ENCODE measurements around the gene FAM47E. TPM values are rescaled to one million over a fixed set of nuclear protein-coding genes. Genes with fewer than 3 reads are reported as not detected.

Gene FAM47E
- total and polyA plus RNA-seq, 7 experiments from 2014 or later, result 0.24 to 0.79 (median 0.45) TPM; not detected in 2

GRCh38 chr4:76296286-76296820 lies 44.8 kb downstream of the FAM47E start:
- DNase-seq (no peak), ATAC-seq (no peak)
- no peak overlapping the region for H3K27ac ChIP-seq (ENCODE audit: low read depth, low read length)
- CTCF ChIA-PET, result interaction anchor here (0.5 kb wide), 1 partner anchor 557 kb away, joined by 3 read pairs; no protein-coding TSS in a partner anchor
- H3K36me3 ChIP-seq (ENCODE audit: control insufficient read depth in 2 of 3, insufficient read depth in 3 of 3, low read length in 3 of 3), result no peaks in the 10 kb centered on the region
- H3K4me1 ChIP-seq (ENCODE audit: control insufficient read depth in 2 of 2, insufficient read depth in 2 of 2, low read length in 2 of 2), result no peaks in the 10 kb centered on the region
- H3K36me3 Mint-ChIP-seq, result peaks cover 4 to 39% (median 15%) of the 10 kb centered on the region in 5 donors
- H3K9me3 Mint-ChIP-seq, result peaks cover 0 to 47% (median 17%) of the 10 kb centered on the region in 11 donors
- no peak overlapping the region for H3K4me3 ChIP-seq (ENCODE audit: low read length)
- H3K27me3 ChIP-seq (ENCODE audit: control insufficient read depth in 2 of 2, insufficient read depth in 2 of 2, low read length in 2 of 2), result no peaks in the 10 kb centered on the region
- no peak overlapping the region for H3K27ac Mint-ChIP-seq
- POLR2A ChIA-PET, result no interaction called here
- H3K9me3 ChIP-seq (ENCODE audit: control insufficient read depth in 2 of 3, low read length in 3 of 3), result peaks cover 0 to 5% (median 0%) of the 10 kb centered on the region in 3 experiments
- intact Hi-C loops (cut with micrococcal nuclease), result no loop called here
- H3K27me3 Mint-ChIP-seq, result peaks cover 0 to 21% (median 14%) of the 10 kb centered on the region in 5 donors
- H3K4me3 Mint-ChIP-seq, result no peak overlapping the region
- peaks cover 0 to 16% (median 4%) of the 10 kb centered on the region in 7 donors for H3K4me1 Mint-ChIP-seq

GRCh38 chr4:76298227-76298626 lies 46.7 kb downstream of the FAM47E start:
- intact Hi-C loops (cut with micrococcal nuclease), result no loop called here
- peaks cover 4 to 39% (median 18%) of the 10 kb centered on the region in 5 donors for H3K36me3 Mint-ChIP-seq

GRCh38 chr4:76300012-76300411 lies 48.5 kb downstream of the FAM47E start:
- peaks cover 0 to 5% (median 0%) of the 10 kb centered on the region in 3 experiments for H3K9me3 ChIP-seq (ENCODE audit: control insufficient read depth in 2 of 3, low read length in 3 of 3)
- ChIA-PET CTCF (no interaction called here), POLR2A (no interaction called here)
- H3K36me3 Mint-ChIP-seq, result peaks cover 4 to 34% (median 18%) of the 10 kb centered on the region in 5 donors
- peaks cover 9 to 11% of the 10 kb centered on the region in 2 donors for H3K4me1 ChIP-seq (ENCODE audit: control insufficient read depth in 2 of 2, insufficient read depth in 2 of 2, low read length in 2 of 2)
- H3K27ac Mint-ChIP-seq, result no peak overlapping the region
- ATAC-seq (peak; percentile 31), DNase-seq (no peak)
- intact Hi-C loops (cut with micrococcal nuclease), result loop anchor here in 1 of 2 donors (10.0 kb wide), 1 partner anchor 55 kb away; no protein-coding TSS in a partner anchor
- H3K27me3 Mint-ChIP-seq, result peaks cover 0 to 13% (median 5%) of the 10 kb centered on the region in 5 donors
- no peaks in the 10 kb centered on the region for H3K27me3 ChIP-seq (ENCODE audit: control insufficient read depth in 2 of 2, insufficient read depth in 2 of 2, low read length in 2 of 2)
- no peak overlapping the region for H3K4me3 Mint-ChIP-seq
- peaks cover 11 to 45% (median 25%) of the 10 kb centered on the region in 7 donors for H3K4me1 Mint-ChIP-seq
- H3K36me3 ChIP-seq (ENCODE audit: control insufficient read depth in 2 of 3, insufficient read depth in 3 of 3, low read length in 3 of 3), result no peaks in the 10 kb centered on the region
- peaks cover 0 to 40% (median 17%) of the 10 kb centered on the region in 11 donors for H3K9me3 Mint-ChIP-seq
- no peak overlapping the region for H3K27ac ChIP-seq (ENCODE audit: low read depth, low read length)
- no peak overlapping the region for H3K4me3 ChIP-seq (ENCODE audit: low read length)

More at GRCh38 chr4:76298227-76298626, 46.7 kb downstream of the FAM47E start:
- Histone ChIP-seq H3K4me3 (ENCODE audit: low read length) (no peak overlapping the region), H3K36me3 (ENCODE audit: control insufficient read depth in 2 of 3, insufficient read depth in 3 of 3, low read length in 3 of 3) (no peaks in the 10 kb centered on the region), H3K27ac (ENCODE audit: low read depth, low read length) (no peak overlapping the region), H3K27me3 (ENCODE audit: control insufficient read depth in 2 of 2, insufficient read depth in 2 of 2, low read length in 2 of 2) (no peaks in the 10 kb centered on the region), H3K4me1 (ENCODE audit: control insufficient read depth in 2 of 2, insufficient read depth in 2 of 2, low read length in 2 of 2) (no peaks in the 10 kb centered on the region), H3K9me3 (ENCODE audit: control insufficient read depth in 2 of 3, low read length in 3 of 3) (peaks cover 0 to 5% (median 0%) of the 10 kb centered on the region in 3 experiments)
- ChIA-PET CTCF (interaction anchor here (0.9 kb wide), 1 partner anchor 80 kb away, joined by 3 read pairs; no protein-coding TSS in a partner anchor), POLR2A (no interaction called here)
- Mint-ChIP-seq H3K4me3 (no peak overlapping the region), H3K27me3 (peaks cover 0 to 12% (median 6%) of the 10 kb centered on the region in 5 donors), H3K4me1 (peaks cover 0 to 32% (median 9%) of the 10 kb centered on the region in 7 donors), H3K9me3 (peaks cover 0 to 47% (median 17%) of the 10 kb centered on the region in 11 donors), H3K27ac (no peak overlapping the region)
- ATAC-seq (no peak), DNase-seq (no peak)

- Histone ChIP-seq H3K36me3 (ENCODE audit: control insufficient read depth in 2 of 3, insufficient read depth in 3 of 3, low read length in 3 of 3) (peaks cover 0 to under 1% (median 0%) of the 10 kb centered on the region in 3 experiments), H3K4me3 (ENCODE audit: low read length) (no peak overlapping the region), H3K27me3 (ENCODE audit: control insufficient read depth in 2 of 2, insufficient read depth in 2 of 2, low read length in 2 of 2) (no peaks in the 10 kb centered on the region), H3K9me3 (ENCODE audit: control insufficient read depth in 2 of 3, low read length in 3 of 3) (peaks cover 0 to 5% (median 0%) of the 10 kb centered on the region in 3 experiments), H3K27ac (ENCODE audit: low read depth, low read length) (no peak overlapping the region), H3K4me1 (ENCODE audit: control insufficient read depth in 2 of 2, insufficient read depth in 2 of 2, low read length in 2 of 2) (peaks cover 18% of the 10 kb centered on the region in 2 donors)
- intact Hi-C loops (cut with micrococcal nuclease), result loop anchor here in 1 of 2 donors (10.0 kb wide), 1 partner anchor 54 kb away; no protein-coding TSS in a partner anchor
- Mint-ChIP-seq H3K4me1 (peaks cover 20 to 52% (median 34%) of the 10 kb centered on the region in 7 donors), H3K36me3 (peaks cover 1 to 27% (median 17%) of the 10 kb centered on the region in 5 donors), H3K4me3 (peak overlapping the region in 1 of 10 donors; percentile 21), H3K9me3 (peaks cover 0 to 33% (median 17%) of the 10 kb centered on the region in 11 donors), H3K27me3 (peaks cover 0 to 10% (median 5%) of the 10 kb centered on the region in 5 donors), H3K27ac (peak overlapping the region in 1 of 9 donors; percentile 60)
- DNase-seq, result peak in 1 of 9 donors; percentile 40
- ChIA-PET CTCF (no interaction called here), POLR2A (interaction anchor here (0.6 kb wide), 1 partner anchor 534 kb away, joined by 3 read pairs; no protein-coding TSS in a partner anchor)
- ATAC-seq, result peak; percentile 18
These were observed 49.7 kb downstream of the FAM47E start for GRCh38 chr4:76301068-76301774.

- Mint-ChIP-seq H3K9me3 (peaks cover 0 to 28% (median 15%) of the 10 kb centered on the region in 11 donors), H3K27ac (peak overlapping the region in 1 of 9 donors; percentile 51), H3K4me3 (peak overlapping the region in 1 of 10 donors; percentile 21), H3K36me3 (peaks cover 0 to 23% (median 11%) of the 10 kb centered on the region in 5 donors), H3K27me3 (peaks cover 0 to 14% (median 5%) of the 10 kb centered on the region in 5 donors), H3K4me1 (peaks cover 20 to 52% (median 35%) of the 10 kb centered on the region in 7 donors)
- no peaks in the 10 kb centered on the region for H3K27me3 ChIP-seq (ENCODE audit: control insufficient read depth in 2 of 2, insufficient read depth in 2 of 2, low read length in 2 of 2)
- intact Hi-C loops (cut with micrococcal nuclease), result loop anchor here in 1 of 2 donors (10.0 kb wide), 1 partner anchor 53 kb away; no protein-coding TSS in a partner anchor
- CTCF ChIA-PET, result no interaction called here
- POLR2A ChIA-PET, result no interaction called here
- ATAC-seq (no peak), DNase-seq (no peak)
- no peak overlapping the region for H3K27ac ChIP-seq (ENCODE audit: low read depth, low read length)
- H3K4me3 ChIP-seq (ENCODE audit: low read length), result no peak overlapping the region
- H3K9me3 ChIP-seq (ENCODE audit: control insufficient read depth in 2 of 3, low read length in 3 of 3), result peaks cover 0 to 5% (median 0%) of the 10 kb centered on the region in 3 experiments
- H3K36me3 ChIP-seq (ENCODE audit: control insufficient read depth in 2 of 3, insufficient read depth in 3 of 3, low read length in 3 of 3), result peaks cover 0 to 5% (median 0%) of the 10 kb centered on the region in 3 experiments
- H3K4me1 ChIP-seq (ENCODE audit: control insufficient read depth in 2 of 2, insufficient read depth in 2 of 2, low read length in 2 of 2), result peaks cover 18% of the 10 kb centered on the region in 2 donors
These were observed 50.2 kb downstream of the FAM47E start for GRCh38 chr4:76301775-76302162.

GRCh38 chr4:76302826-76303438 lies 51.4 kb downstream of the FAM47E start:
- ChIA-PET POLR2A (no interaction called here), CTCF (no interaction called here)
- peak overlapping the region in 1 of 9 donors; percentile 47 for H3K27ac Mint-ChIP-seq
- peaks cover 0 to 20% (median 5%) of the 10 kb centered on the region in 5 donors for H3K27me3 Mint-ChIP-seq
- Histone ChIP-seq H3K9me3 (ENCODE audit: control insufficient read depth in 2 of 3, low read length in 3 of 3) (no peaks in the 10 kb centered on the region), H3K4me1 (ENCODE audit: control insufficient read depth in 2 of 2, insufficient read depth in 2 of 2, low read length in 2 of 2) (peaks cover 18% of the 10 kb centered on the region in 2 donors), H3K27ac (ENCODE audit: low read depth, low read length) (no peak overlapping the region), H3K36me3 (ENCODE audit: control insufficient read depth in 2 of 3, insufficient read depth in 3 of 3, low read length in 3 of 3) (peaks cover 0 to 5% (median 0%) of the 10 kb centered on the region in 3 experiments), H3K27me3 (ENCODE audit: control insufficient read depth in 2 of 2, insufficient read depth in 2 of 2, low read length in 2 of 2) (no peaks in the 10 kb centered on the region), H3K4me3 (ENCODE audit: low read length) (no peak overlapping the region)
- H3K4me1 Mint-ChIP-seq, result peaks cover 20 to 52% (median 35%) of the 10 kb centered on the region in 7 donors
- no peak for ATAC-seq
- DNase-seq, result no peak
- intact Hi-C loops (cut with micrococcal nuclease), result loop anchor here in 1 of 2 donors (10.0 kb wide), 1 partner anchor 52 kb away; no protein-coding TSS in a partner anchor
- H3K36me3 Mint-ChIP-seq, result peaks cover 0 to 17% (median 9%) of the 10 kb centered on the region in 5 donors
- H3K4me3 Mint-ChIP-seq, result no peak overlapping the region
- peaks cover 0 to 16% (median 7%) of the 10 kb centered on the region in 11 donors for H3K9me3 Mint-ChIP-seq

Measured in naive thymus-derived CD4-positive, alpha-beta T cell (primary cell).